Smooth muscle cell (in vitro differentiated cells): ENCODE data around the gene ARRDC1. TPM values are rescaled to one million over a fixed set of nuclear protein-coding genes. Genes with fewer than 3 reads are reported as not detected.

ENCODE experiments used
- DNase-seq: peaks from one replicate; lab custom pipeline; 2025; ENCODE audit not compliant: unreplicated experiment; lab: John Stamatoyannopoulos, UW
- H2AFZ ChIP-seq: fragments of 200-600 bp; sonication (generic); 2 replicates; pipeline ENCODE4 v1.6.0; 2016; ENCODE audit warnings: antibody characterized with exemption, low read depth, mild to moderate bottlenecking
- H3F3A ChIP-seq: fragments of 200-600 bp; sonication (generic); 2 replicates; pipeline ENCODE4 v1.6.0; 2017; ENCODE audit warnings: antibody characterized with exemption, low read depth
- H3K27ac ChIP-seq: fragments of 200-600 bp; sonication (generic); 2 replicates; pipeline ENCODE4 v1.5.1; 2016; ENCODE audit warnings: low read depth, mild to moderate bottlenecking
- H3K27me3 ChIP-seq: fragments of 200-600 bp; sonication (generic); 2 replicates; pipeline ENCODE4 v1.6.1; 2016; ENCODE audit warnings: low read depth, mild to moderate bottlenecking
- H3K36me3 ChIP-seq: fragments of 200-600 bp; sonication (generic); 2 replicates; pipeline ENCODE4 v1.5.1; 2016; ENCODE audit warnings: low read depth
- H3K4me1 ChIP-seq: fragments of 200-600 bp; sonication (generic); 2 replicates; pipeline ENCODE4 v1.5.1; 2016; ENCODE audit warnings: low read depth
- H3K4me2 ChIP-seq: fragments of 200-600 bp; sonication (generic); 2 replicates; pipeline ENCODE4 v1.6.0; 2016; ENCODE audit warnings: mild to moderate bottlenecking
- H3K4me3 ChIP-seq: fragments of 200-600 bp; sonication (generic); 2 replicates; pipeline ENCODE4 v1.5.1; 2016; ENCODE audit warnings: mild to moderate bottlenecking
- H3K79me2 ChIP-seq: fragments of 200-600 bp; sonication (generic); 2 replicates; pipeline ENCODE4 v1.6.0; 2016; ENCODE audit warnings: low read depth, mild to moderate bottlenecking
- H3K9ac ChIP-seq: fragments of 200-600 bp; sonication (generic); 2 replicates; pipeline ENCODE4 v1.6.0; 2016; ENCODE audit warnings: low read depth
- H3K9me3 ChIP-seq: fragments of 200-600 bp; sonication (generic); replicated peaks from 2 replicates; pipeline ENCODE4 v1.5.1; 2016; ENCODE audit warnings: low read depth
- H4K20me1 ChIP-seq: fragments of 200-600 bp; sonication (generic); 2 replicates; pipeline ENCODE4 v1.6.0; 2016; ENCODE audit warnings: low read depth
- WGBS: methylation state at CpG from one replicate; pipeline ENCODE4 v1.1.7; 2016; ENCODE audit warnings: low lambda C conversion rate; 5-methylcytosine and 5-hydroxymethylcytosine counted together
- polyA plus RNA-seq: library from polyadenylated mRNA; unstranded; fragments of >200 nt; fragmentation: Nextera tagmentation; extraction: Ambion mirVana; gene quantifications from 2 replicates; pipeline ENCODE4 v1.2.1, GENCODE V29; 2016
- total RNA-seq: library from RNA; depleted of rRNA; stranded (reverse); fragments of >200 nt; gene quantifications from 2 replicates; pipeline ENCODE4 v1.2.3, GENCODE V29; 2014
- TF ChIP-seq, protein P1 (sequence below): fragments of 200-600 bp; sonication (generic); IDR thresholded peaks from 2 replicates; pipeline ENCODE4 v1.5.1; 2017; ENCODE audit warnings: borderline replicate concordance, mild to moderate bottlenecking, antibody characterized with exemption; ENCODE audit not compliant: insufficient read depth, poor library complexity, severe bottlenecking

ARRDC1 gene
- total and polyA plus RNA-seq, 2 experiments from 2014 or later: 16.7 to 18.7 TPM

DNA sequence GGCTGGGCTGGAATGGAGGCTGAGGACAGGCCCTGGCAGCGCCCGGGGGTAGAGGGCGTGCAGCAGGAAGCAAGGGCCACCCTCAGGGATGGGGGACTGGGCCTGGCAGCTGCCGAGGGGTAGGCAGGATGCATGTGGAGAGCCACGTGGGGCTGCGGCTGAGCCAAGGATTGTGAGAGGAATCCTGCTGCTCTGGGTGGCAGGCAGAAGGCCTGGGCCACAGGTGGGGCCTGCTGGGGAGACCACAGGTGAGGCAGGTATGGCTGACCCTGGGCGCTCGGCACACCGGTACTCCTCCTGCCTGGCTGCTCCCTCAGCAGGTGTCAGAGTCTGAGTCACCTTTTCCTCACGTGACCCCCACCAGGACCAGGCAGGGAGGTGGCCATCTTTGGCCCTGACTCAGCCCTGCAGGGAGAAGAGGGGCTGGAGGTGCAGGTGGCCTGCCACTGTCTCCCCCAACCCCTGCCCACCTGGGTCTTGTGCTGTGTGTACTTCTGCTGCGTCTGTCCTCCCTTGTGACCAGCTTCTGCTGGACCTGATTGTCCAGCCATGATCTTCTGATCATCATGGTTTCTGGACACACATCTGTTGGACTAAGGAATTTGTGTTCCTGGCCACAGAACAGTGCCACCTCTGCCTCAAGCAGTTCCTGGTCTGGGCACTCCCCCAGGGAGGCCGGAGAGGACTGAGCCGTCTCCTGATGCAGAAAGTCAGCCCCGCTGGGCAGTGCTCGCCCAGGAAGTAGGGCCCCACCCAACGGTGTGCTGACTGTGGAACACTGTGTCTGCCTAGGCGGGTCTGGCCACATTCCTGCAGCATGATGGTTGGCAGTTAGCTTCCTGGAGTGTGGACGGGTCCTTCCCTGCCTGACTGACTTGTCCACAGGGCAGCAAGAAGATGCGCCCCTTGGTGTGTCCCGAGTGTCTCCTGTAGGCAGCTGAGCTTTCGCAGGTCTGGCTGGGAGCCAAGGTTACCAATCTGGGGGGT is 6.4 kb downstream of the ARRDC1 start:
- Histone ChIP-seq H2AFZ (no peak overlapping the region), H3K9me3 (no peaks in the 10 kb centered on the region), H3K4me3 (no peak overlapping the region), H3K79me2 (peaks cover 17% of the 10 kb centered on the region), H3K9ac (peak overlapping the region; percentile 80), H3K4me2 (peak overlapping the region; percentile 33), H3F3A (no peaks in the 10 kb centered on the region), H3K27ac (peak overlapping the region; percentile 96), H3K27me3 (no peaks in the 10 kb centered on the region), H4K20me1 (peaks cover 7% of the 10 kb centered on the region), H3K36me3 (no peaks in the 10 kb centered on the region), H3K4me1 (peaks cover 2% of the 10 kb centered on the region)
- 55% methylated on average over 21 of the region's 21 CpGs for WGBS
- TF ChIP-seq, protein P1, sequence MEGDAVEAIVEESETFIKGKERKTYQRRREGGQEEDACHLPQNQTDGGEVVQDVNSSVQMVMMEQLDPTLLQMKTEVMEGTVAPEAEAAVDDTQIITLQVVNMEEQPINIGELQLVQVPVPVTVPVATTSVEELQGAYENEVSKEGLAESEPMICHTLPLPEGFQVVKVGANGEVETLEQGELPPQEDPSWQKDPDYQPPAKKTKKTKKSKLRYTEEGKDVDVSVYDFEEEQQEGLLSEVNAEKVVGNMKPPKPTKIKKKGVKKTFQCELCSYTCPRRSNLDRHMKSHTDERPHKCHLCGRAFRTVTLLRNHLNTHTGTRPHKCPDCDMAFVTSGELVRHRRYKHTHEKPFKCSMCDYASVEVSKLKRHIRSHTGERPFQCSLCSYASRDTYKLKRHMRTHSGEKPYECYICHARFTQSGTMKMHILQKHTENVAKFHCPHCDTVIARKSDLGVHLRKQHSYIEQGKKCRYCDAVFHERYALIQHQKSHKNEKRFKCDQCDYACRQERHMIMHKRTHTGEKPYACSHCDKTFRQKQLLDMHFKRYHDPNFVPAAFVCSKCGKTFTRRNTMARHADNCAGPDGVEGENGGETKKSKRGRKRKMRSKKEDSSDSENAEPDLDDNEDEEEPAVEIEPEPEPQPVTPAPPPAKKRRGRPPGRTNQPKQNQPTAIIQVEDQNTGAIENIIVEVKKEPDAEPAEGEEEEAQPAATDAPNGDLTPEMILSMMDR: no peak
- DNase-seq: no peak

GRCh38 chr9:137612741-137613142 is 7.3 kb downstream of the ARRDC1 start:
- H2AFZ ChIP-seq: no peak overlapping the region
- no peaks in the 10 kb centered on the region for H3K9me3 ChIP-seq
- 89% methylated on average over 8 of the region's 8 CpGs for whole genome bisulfite sequencing
- no peak overlapping the region for H3K4me3 ChIP-seq
- no peaks in the 10 kb centered on the region for H3K27me3 ChIP-seq
- H3K4me2 ChIP-seq: peak overlapping the region; percentile 33
- TF ChIP-seq, protein P1: no peak
- H3K79me2 ChIP-seq: peaks cover 25% of the 10 kb centered on the region
- H3K27ac ChIP-seq: peak overlapping the region; percentile 96
- peaks cover 4% of the 10 kb centered on the region for H3K4me1 ChIP-seq
- DNase-seq: no peak
- H3F3A ChIP-seq: no peaks in the 10 kb centered on the region
- peak overlapping the region; percentile 65 for H3K9ac ChIP-seq
- no peaks in the 10 kb centered on the region for H3K36me3 ChIP-seq
- no peaks in the 10 kb centered on the region for H4K20me1 ChIP-seq

GRCh38 chr9:137613259-137613658 is 7.8 kb downstream of the ARRDC1 start:
- Histone ChIP-seq H3K4me3 (no peak overlapping the region), H2AFZ (no peak overlapping the region), H3K79me2 (peaks cover 30% of the 10 kb centered on the region), H3K9ac (no peak overlapping the region), H3K36me3 (no peaks in the 10 kb centered on the region), H3K9me3 (no peaks in the 10 kb centered on the region), H3K4me1 (peaks cover 6% of the 10 kb centered on the region), H3F3A (no peaks in the 10 kb centered on the region), H3K27me3 (no peaks in the 10 kb centered on the region), H3K4me2 (no peak overlapping the region), H4K20me1 (no peaks in the 10 kb centered on the region), H3K27ac (peak overlapping the region; percentile 96)
- WGBS: 95% methylated on average over 5 of the region's 5 CpGs
- TF ChIP-seq, protein P1: no peak
- DNase-seq: no peak
